Activated gamma-delta T cell treated with anti-CD3 and anti-CD28 coated beads, Interleukin-2, amount 50 U/mL, for 16 hours (primary cell): ENCODE data around the gene ATXN7.

Source experiments
- DNase-seq: peaks from one replicate; pipeline ENCODE4 v3.0.0-alpha.2; 2020; ENCODE audit warnings: low read depth

ATXN7 gene

DNA sequence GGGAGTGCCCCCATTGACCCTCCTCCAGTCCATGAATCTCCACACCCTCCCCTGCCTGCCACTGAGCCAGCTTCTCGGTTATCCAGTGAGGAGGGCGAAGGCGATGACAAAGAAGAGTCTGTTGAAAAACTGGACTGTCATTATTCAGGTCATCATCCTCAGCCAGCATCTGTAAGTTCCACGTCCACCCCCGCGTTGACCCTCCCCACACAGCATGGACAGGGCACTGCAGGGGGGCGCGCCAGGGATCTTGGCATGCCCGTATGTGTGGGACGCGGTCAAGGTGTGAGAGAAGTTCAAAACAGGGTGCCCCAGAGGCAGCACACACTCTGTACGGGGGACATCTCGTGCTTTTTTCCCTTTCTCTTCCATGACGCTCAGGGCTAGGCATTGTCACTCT is 126.5 kb downstream of the ATXN7 start:
- DNase-seq = no peak

DNA sequence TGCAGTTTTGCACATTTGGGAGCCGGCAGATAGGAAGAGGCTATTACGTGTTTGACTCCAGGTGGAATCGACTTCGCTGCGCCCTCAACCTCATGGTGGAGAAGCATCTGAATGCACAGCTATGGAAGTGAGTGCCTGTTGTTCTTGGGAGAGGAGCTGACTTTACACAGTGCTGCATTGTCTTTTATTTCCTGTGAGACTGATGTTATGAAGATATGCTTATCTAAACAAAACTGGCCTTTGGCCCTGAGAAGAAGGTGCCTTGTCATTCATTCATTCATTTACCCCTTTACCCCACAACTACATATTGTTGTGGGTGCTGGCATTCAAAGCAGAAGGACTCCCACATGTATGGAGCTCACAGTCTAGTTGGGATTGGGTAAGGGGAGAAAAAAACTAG is 127.1 kb downstream of the ATXN7 start:
- no peak for DNase-seq

GRCh38 chr3:63991666-63992065 is 128.0 kb downstream of the ATXN7 start:
- DNase-seq = no peak

GRCh38 chr3:63992516-63993209 is 129.0 kb downstream of the ATXN7 start:
- DNase-seq = no peak

- DNase-seq = peak; percentile 39
These were observed 130.0 kb downstream of the ATXN7 start for GRCh38 chr3:63993653-63994079.

GRCh38 chr3:63995086-63995485 is 131.4 kb downstream of the ATXN7 start:
- no peak for DNase-seq

DNA sequence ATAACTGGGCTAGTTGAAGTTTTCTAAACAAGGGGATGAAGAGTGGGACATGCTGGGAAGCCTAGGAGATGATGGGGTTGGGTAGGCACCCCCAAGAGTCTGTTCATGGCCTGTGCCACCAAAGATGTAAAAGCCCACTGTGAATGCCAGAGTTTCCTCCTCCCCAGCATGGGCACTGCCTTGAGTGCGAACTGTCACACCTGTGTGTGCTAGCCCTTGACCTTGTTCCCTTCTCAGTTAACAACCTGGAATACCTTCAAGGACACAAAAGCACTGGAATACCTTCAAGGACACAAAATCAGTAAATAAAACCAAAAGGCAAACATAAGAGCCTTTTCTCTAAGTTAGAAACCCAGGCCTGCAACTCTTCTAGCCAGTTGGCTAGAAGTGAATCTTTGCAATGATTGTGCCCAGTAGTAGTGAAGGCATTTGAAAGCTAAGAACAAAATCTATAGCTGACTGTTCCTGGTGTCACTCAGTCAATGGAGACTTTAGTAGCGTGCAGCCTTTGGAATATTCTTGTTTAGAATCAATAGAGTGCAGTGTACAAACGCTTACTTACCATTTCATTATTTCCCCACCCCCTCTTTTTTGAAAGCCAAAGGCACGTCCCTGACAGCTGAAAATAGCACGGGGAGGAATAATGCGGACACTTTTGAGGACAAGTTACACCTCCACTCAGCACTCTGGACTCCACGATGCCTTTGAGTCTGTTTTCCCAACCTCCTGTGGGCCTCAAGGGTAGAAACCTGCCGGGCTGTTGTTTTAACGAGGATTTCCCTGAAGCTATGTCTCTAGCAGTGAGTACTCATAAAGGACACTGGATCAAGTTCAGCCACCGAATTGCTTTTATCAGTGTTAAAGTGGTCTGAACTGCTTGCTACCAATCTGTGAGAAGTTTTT is 135.4 kb downstream of the ATXN7 start:
- no peak for DNase-seq

GRCh38 chr3:64000453-64001055 is 136.9 kb downstream of the ATXN7 start:
- DNase-seq = no peak

DNA sequence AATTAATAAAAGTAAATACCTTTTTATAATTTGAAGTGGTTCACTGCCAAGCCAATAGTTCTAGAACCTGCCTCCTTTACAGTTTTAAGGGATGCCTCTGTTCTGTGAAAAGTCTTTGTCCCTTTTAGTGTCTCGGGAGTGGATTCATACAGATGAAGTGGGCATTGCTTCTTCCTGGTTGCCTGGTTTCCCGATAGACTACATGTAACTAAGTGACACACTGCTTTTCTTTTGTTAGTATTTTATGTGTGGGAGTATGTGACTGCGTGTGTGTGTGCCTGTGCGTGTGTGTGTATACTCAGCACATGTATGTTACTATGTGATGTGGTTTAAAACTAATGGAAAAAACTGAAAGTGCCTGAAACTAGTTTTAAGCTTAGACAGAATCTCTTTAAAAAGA is 138.6 kb downstream of the ATXN7 start:
- no peak for DNase-seq

GRCh38 chr3:64003589-64003988 is 139.9 kb downstream of the ATXN7 start:
- no peak for DNase-seq

DNA sequence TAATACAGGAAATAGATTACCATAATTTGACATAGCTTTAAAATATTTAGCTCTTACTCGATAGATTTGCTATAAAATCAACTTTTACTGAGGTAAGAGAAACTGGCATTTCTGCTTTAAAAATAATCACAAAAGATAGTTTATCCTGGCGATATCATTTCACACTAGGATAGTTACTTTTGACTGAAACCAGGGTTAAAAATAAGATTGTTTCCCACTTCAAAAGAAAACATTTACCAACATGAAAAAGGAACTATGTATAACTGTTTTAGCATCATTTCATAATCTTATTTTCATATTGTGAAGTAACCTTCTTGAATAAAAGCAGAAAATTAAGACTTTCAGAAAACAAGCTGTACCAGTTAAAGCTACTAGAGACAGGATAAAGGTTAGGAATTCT is 144.3 kb downstream of the ATXN7 start:
- no peak for DNase-seq

DNA sequence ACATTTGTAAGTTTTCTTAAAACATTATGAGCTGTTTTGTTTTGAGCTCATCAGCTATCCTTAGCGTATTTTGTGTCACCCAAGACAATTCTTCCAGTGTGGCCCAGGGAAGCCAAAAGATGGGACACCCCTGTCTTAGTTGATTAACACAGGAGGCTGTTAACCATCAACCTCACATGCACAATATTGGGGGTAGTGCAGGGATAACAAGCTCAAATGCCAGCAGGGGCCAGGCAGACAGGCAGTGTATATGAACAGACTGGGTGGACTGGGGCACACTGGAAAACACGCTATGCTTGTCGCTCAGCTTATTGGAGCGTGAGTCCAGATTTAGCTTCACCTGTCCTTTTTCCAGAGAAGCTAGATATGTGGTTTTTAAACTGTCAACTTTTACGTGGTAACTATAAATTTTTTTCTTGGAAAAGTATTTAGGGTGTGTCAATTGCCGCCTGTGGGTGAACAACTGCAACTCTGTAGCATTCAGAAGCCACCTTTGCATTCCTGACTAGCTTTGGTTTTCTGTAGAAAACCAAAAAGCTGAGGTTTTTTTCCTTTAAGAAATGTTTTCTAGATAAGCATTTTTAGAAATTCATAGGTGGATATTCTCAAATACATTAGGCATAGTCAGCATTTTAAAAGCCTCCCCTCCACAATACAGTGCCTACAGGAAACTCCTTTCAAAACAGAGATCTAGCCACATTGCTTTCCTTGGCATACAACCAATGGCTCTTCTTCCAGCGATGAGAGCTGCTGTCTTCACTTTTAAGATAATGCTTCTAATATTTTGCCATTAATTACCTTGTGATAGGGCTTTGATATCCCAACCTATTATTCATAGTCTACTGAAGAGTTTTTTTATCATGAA is 145.1 kb downstream of the ATXN7 start:
- DNase-seq = no peak

DNA sequence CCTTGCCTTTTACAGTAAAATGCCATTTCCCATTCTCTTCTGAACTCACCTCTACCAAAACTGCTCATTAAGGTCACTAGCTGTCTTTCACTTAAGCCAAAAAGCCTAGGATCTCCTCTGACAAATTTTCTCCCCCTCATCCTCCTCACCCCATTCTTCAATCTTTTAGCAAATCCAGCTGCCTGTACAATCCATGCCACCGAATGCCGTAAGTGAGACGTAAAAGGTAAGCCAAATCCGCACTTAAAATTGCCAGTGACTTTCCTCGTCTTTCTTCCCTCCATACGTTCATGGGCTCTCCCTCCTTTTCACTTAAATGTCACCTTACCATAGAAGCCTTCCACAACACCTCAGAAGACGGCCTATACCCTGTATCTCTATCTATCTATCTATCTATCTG is 145.9 kb downstream of the ATXN7 start:
- DNase-seq = no peak

DNA sequence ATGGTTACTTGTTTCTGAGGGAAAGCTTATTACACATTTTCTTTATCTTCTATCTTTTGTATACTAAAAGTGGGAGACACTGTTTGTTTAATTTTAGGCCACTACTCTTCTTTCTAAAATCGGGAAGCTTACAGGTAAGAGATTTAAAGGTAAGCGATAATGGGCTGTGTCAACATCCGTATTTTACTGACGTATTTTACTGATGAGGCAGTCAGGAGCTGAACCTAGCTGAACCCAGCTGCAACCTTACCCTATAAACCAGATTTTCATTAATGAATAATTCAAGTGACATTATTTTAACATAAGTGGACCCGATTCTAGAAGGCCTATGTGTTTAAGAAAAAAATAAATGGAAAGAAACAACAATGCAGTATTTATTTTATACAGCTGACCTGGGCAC is 146.5 kb downstream of the ATXN7 start:
- DNase-seq = no peak

DNA sequence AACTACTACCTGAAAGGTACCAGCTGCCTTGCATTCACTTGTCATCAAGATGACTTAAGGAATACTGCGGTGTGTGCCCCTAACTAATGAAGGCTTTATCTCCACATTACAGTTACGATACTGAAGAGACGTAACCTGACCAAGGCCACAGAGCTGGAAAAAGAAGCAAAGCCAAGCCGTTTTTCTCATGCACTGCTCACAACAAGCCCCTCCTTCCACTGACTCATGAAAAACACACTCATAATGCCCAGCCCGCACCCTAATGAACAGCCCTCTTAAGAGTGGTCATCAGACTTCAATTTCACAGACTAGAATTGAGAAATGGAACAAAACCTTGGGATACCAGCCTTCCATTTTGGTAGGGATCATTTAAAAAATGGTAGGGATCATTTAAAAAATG is 148.0 kb downstream of the ATXN7 start:
- DNase-seq = no peak

DNA sequence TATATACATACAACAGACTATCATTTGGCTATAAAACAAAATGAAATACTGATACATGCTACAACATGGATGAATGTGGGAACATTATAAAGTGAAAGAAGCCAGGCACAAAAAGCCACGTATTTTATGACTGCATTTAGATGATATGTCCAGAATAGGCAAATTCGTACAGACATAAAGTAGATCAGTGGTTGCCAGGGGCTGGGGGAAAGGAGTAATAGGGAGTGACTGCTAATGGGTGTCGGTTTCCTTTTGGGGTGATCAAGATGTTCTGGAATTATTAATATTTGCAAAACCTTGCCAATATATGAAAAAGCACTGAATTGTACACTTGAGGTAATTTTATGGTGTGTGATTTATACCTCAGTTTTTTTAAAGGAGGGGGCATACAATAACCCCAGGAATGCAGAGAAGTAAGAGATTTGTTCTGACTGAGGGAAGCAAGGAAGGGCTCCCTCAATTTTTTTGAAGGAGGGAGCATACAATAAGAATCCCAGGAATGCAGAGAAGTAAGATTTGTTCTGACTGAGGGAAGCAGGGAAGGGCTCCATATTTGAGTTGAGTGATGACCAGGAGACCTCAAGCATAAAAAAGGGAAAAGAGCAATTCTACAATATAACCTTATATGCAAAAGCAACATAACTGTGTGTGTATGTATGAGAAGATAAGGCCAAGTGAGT is 153.4 kb downstream of the ATXN7 start:
- no peak for DNase-seq

DNA sequence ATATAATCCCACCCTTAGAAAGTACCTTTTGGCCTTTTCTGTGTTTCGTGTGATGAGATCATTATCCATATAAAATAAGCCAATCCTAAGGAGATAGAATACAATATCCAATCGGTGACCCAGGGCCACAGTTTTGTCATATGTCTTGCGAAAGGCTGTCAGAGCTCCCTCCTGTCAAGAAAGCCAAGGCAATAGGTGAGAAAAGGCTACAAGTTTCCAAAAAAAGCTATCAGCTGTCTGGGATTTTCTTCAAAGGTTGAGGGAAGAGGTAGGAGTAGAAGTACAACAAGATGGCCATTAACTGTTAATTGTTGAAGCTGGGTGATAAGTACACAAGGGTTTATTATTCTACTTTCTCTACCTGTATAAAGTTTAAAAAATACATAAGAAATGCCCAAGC is 155.6 kb downstream of the ATXN7 start:
- no peak for DNase-seq

- DNase-seq = no peak
These were observed 156.2 kb downstream of the ATXN7 start for GRCh38 chr3:64019879-64020278.

GRCh38 chr3:64021922-64022321 is 158.3 kb downstream of the ATXN7 start:
- DNase-seq = no peak

- no peak for DNase-seq
These were observed 159.0 kb downstream of the ATXN7 start for GRCh38 chr3:64022451-64023186.
